Fibroblast of upper back skin (primary cell): Measurements from ENCODE around the gene TANGO2.

Experiments used
- DNase-seq: peaks from one replicate; pipeline ENCODE4 v3.0.0-alpha.2; 2013

Gene TANGO2

DNA sequence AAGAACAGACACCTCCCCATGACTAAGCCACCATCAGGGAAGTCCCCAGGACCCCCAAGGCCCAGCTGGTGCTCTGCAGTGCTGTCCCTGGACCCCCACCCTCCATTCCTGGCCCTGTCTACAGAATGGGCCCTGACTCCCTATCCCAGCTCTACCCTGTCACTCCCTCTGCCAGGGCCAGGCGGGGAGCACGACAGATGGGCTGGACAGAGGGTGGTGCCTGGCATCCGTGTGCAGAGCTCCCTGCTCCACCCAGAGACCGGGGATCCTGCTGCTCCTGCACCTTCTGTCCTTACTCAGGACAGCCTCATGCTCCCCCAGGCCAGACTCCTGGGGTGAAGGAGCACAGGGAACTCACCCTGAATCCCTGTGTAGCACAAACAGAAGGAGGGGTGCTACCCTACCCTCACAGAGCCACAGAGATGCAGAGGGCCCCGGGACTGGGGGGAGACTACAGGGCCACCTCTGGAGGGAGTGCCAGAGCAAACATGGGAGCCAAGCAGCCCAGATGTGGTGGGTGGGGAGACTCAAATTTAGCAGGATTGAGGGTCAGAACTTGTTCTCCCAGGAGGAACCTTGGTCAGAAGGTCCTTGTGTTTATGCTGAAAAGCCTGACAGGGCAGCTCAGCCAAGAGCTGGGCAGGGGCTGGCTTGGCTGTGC is 6.3 kb upstream of the TANGO2 start:
- no peak for DNase-seq

DNA sequence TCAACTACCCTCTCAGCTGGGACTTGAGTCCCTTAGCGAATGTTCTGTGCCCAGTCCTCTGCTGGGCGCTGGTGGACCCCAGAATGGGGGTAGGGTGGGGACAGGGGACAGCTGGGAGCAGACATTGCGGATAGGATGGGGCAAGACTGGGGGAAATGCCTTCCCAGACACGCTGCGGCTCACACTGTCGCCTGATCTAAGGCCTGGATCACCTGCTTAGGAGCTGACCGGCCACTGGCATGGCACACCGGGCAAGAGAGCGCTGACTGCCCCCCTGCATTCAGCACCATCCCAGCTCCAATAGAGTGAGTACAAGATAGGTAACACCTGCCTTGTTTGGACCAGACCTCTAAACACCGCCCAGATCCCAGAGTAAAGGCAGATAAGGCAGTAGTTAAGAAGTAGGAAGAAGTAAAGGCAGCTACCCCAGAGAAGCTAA is 5.7 kb upstream of the TANGO2 start:
- DNase-seq, result no peak

DNA sequence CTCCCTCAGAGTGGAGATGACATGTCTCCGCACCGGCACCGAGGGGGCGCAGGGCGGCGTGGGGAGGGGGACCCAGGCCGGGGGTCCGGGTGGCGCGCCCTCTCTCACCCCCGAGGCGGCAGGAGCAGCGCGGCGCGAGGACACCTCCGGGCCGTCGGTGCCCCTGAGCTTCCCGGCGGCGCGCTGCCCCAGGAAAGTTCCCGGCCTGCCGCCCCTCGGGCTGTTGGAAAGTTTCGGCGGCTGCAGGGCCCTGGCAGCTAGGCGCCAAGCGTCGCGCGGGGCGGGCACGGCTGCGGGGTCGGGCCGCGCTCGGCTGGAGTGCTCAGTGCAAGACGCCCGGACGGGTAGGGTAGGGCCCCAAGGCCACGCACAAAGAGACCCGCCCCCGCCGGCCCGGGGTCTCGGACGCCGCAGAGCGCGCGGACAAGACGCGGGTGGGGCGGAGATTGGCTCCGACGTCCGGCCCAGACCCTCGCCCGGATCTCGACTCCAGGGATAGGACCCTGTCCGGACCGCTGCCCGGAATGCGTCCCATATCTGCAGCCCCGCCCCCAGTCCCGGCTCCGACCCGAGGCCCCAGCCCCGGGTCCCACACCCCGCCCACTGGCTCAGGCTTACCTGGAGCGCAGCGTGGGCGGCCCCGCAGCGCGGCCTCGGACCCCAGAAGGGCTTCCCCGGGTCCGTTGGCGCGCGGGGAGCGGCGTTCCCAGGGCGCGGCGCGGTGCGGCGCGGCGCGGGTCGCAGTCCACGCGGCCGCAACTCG is 4.8 kb upstream of the TANGO2 start:
- DNase-seq, result no peak

DNA sequence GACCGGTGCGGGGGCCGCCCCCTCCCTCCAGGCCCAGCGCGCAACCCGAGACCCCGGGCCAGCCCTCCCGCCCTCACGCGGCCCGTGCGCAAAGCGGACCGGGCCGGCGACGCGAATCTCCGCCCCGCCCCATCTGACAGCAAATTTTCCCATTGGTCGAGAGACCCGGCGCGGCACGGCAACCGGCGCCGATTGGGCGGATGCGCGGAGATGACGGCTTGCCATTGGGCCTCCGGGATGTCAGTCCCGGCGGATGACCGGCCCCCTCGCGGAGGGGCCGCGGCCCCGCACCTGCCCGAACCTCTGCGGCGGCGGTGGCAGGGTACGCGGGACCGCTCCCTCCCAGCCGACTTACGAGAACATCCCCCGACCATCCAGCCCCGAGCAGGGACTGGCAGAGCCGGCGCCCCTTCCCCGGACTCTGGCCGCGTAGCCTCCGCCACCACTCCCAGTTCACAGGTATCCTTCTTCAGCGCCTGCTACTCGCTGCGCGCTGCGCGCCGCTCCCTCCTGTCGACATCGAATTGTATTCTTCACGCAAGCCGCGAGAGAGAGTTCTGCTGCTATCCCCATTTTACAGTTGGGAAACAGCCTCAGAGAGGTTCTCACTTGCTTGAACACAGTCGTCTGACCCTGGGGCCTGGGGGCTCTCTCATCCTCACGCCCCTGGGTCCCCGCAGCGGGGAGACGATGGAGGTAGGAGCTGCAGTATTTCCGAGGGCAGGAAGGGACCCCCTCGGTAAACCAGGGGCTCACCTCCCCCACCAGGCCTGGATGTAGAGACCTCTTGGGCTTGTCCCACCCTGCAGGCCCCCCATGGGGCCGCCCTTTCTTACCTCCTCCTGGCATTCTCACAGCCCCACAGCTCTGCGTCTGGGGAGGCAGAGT is 3.9 kb upstream of the TANGO2 start, which contains the start of gene ARVCF:
Gene ARVCF (minus strand): TSS at position 90 of the 888 bp plus-strand sequence. CDS start 26,029 bp downstream, outside the sequence.
- DNase-seq, result peak; percentile 80

DNA sequence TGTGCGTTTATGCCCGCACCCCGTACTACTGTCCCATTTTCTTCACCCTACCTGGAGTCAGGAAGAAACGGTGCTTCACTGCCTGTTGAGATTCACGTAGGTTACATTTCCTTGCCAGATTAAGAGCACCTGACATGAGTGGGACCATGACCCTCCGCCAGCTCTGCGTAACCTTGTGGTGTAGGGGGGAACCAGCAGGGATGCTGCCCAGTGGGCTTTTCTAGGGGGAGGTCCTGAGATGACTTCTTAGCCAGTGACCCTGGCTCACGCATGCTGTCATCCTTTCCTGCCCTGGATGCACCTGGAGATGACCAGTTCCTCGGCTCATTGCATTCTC is 3.3 kb upstream of the TANGO2 start:
- DNase-seq, result no peak

DNA sequence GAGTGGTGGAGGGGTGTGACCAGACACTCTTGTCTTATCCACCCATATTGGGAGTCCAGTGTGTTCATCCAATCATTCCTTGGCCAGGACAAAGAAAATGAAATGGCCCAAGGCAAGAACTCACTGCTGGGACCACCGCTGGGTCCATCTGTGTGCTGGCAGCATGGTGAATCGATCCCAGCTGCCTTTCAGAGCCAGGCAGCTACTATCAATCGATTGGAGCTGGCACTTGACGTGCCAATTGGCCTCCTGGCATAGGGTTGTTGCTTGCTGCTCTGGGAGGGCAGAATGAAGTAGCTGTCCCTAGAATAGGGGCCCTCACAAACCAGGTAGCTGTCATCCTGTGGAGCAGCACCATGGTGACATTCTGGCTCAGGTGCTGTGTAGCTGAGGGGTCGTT is 2.9 kb upstream of the TANGO2 start:
- DNase-seq, result no peak

DNA sequence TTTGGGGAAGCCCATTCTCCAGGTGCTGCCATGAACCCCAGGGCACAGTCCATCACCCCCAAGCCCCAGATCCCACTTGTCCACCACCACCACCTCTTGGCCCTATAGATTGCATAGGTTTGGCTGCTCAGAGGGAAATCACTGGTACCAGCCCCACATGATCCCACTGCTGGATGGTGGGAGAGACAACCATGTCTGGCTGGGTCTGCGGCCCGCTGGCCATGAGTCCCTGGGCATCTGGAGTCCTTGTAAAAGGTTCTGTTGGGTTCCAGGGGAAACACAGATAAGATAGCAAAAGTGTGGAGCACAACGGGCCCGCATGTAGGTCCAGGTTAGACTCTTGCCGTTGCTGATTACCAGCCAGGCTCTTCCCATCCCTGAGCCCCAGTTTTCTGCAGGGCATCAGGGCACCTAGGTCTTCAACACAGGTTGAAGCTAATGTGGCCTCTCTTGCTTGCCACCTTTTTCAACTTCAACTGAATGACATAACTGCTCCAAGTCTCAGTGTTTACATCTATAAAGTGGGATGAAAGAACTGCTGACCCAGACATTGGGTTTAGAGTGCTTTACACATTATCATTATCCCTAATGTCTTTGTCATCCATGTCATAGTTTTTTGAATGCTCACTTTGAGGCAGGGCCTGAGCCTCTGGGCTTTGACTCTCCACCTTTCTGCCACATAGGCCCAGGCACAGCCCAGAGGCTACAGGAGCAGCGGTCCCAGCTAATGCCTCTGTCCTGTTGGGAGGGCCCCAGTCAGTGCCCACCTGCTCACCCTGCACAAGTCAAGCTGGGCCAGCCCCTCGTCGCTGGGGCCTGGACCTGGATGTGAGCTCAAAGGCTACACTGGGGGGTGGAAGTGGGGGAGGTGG is 1.0 kb upstream of the TANGO2 start:
- no peak for DNase-seq

DNA sequence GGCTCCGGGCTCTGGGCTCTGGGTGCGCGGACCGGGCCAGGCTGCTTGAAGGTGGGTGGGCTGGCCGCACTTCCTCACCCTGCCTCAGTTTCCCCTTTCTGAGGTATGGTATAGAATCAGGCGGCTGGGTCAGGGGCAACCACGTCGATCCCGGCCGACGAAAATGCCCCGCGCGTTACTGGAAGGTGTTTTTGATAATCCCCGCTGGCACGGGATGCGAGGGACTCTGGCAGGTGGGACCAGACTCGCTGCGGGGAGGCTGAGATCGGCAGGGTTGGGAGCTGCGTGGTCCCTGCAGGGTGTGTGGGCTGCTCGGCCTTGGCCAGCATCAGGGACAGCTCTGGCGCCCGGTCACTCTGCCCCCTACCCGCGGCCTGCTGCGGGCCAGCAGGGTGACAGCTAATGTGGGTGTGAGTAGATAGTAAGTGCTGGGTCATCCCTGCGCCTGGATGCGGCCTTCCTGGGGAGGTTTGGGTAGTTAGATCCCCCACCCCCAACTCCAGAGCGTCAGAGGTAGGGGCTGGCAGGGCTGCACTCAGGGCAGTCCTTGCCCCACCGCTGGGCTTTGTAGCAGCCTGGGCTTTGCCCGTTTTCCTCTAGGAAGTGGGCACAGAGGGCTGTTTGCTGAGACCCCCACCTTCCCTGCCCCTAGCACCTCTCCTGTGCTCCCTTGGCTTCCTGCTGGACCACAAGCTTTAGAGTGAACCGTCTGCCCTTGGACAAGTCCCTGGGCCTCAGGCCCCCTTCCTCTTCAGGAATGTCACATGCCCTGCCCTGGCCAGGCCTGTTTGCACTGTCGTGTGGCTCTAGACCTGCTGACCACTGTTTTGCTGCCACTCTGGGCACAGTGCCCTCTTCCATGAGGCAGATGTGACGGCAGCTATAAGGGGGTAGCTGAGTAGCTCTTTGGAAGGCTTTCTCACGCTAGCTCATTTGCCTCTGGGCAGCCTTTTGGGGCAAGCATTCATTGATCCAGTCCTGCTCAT is 579 bp downstream of the TANGO2 start:
- peak; percentile 3 for DNase-seq

DNA sequence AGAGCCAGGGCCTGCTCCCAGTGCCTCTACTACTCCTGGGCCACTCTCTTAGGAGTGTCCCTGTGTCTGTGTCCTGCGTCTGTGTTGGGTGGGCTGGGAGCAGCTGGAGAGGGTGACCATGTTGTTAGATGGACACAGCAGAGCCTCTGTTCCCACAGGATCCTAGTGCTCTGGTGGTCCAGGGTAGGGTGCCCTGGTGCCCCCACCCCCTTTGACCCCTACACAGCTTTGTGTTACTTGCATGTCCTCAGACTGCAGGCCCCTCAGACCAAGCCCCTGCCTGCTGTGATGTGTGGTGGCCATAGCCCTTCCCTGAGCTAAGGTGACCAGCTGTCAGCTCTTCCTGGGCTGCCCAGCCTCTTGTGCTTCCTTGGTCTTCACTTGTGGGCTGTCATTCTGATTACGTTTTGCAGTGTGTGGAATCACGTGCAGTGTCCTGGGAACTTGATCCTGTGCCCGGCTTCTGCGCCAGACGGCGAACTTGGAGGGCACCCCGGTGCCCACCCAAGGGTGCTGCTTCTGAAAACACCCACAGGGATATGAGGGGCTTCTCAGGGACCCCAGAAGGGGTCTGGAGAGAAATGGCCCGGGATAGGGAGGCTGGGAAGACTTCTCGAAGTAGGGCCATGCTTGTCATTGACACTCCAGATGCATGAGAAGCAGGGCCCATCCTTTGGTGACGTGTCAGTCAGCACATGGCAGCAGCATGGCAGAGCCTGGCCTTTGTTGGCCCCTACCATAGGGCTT is 1.5 kb downstream of the TANGO2 start:
- no peak for DNase-seq

DNA sequence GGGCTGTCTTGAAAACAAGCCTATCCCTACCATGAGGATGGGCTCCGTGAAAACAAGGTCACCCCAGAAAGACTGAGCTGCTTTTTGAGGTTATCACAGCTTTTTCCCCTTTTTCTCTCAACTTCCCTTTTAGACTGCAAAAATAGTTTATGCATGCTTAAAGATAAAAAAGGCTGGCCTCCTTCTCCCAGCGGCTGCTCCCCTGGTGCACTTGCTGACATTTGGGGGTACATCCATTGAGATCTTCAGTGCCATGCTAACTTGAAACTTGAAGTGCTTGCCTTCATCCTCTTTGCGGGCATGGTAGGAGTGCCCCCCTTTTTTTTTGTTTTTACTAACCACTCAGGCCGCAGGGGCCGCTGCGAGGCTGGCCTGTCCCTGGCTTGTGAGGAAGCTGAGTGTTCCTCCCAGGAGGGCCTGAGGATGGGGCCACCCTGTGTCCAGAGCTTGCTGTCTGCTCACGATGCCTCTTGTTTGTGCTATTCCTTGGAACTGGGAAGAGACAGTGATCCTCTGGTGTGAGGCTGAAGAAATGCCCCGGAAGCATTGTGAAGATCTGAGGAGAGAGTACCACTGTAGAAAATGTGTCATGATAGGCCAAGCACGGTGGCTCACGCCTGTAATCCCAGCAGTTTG is 2.2 kb downstream of the TANGO2 start:
- DNase-seq, result no peak

DNA sequence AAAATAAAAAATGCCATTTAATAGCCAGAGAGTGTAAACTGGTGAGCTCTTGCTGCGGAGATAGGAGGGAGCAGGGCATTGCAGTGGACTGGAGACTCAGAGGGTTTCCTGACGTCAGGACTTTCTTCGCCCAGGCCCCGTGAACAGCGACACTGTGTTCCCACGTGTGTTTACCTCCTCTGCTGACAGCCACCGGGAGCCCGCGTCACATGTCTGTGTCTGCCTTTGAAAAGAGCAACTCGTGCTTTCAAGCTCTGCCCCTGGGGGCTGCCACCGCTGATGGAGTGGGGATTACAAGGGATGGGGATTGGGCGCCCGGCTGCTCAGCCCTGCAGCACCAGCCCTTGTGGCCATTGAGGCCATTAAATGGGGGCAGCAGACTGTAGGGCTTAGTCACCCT is 3.3 kb downstream of the TANGO2 start:
- no peak for DNase-seq

DNA sequence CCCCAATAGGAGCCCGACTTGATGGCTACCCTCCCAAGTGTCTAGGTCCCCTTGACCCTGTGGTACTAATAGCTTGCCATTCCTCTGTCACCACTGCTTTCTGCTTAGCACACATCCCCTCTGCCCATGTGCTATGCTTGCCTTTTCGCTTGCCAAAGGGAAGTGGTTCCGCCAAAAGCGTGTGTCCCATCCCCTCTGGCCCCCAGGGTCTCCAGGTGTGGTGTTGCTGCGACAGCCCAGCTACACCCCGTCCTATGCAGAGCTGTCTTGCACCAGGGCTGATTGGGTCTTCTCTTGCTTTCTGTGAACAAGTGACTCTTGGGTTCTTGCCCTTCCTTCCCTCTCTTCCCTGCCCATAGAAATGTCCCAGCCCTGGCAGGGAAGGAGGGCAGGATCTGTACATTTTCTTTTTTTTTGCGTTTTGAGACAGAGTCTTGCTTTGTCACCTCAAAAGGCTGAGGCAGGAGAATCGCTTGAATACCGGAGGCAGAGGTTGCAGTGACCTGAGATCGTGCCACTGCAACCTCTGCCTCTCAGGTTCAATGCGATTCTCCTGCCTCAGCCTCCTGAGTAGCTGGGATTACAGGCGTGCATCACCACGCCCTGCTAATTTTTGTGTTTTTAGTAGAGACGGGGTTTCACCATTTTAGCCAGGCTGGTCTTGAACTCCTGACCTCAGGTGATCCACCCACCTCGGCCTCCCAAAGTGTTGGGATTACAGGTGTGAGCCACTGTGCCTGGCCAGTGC is 3.9 kb downstream of the TANGO2 start:
- no peak for DNase-seq

DNA sequence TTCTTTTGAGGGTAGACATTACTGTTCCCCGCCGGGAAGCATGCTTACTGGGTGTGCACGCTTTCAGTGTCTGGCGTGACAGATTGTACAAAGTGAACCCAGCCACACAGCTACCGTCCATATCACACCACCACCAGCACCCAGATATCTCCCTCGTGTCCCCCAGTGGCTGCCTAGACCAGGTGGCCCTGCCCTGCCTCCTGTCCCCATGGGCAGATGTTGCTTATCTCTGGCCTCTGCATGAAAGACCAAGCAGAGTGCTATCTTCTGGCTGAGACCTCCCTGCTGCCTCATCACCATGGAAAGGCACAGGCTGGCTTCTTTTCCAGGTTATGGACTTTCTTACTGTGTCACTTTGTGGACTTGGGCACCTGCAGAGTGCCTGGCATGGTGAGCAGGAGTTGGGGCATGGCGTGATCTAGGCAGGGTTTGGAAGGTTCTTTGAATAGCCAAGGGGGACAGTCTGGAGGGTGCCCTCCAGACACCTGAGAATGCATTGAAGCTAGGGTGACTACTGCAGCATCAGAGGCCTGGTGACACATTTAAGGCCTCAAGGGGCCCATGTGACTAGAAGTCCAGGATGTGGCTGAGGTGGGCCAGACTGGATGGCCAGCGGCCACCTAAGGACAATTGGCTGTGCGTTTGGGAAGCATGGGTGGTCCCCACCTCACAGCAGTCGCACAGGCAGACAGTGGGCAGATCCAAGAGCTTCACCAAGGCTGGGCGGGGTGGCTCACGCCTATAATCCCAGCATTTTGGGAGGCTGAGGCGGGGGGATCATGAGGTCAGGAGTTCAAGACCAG is 4.7 kb downstream of the TANGO2 start:
- no peak for DNase-seq

DNA sequence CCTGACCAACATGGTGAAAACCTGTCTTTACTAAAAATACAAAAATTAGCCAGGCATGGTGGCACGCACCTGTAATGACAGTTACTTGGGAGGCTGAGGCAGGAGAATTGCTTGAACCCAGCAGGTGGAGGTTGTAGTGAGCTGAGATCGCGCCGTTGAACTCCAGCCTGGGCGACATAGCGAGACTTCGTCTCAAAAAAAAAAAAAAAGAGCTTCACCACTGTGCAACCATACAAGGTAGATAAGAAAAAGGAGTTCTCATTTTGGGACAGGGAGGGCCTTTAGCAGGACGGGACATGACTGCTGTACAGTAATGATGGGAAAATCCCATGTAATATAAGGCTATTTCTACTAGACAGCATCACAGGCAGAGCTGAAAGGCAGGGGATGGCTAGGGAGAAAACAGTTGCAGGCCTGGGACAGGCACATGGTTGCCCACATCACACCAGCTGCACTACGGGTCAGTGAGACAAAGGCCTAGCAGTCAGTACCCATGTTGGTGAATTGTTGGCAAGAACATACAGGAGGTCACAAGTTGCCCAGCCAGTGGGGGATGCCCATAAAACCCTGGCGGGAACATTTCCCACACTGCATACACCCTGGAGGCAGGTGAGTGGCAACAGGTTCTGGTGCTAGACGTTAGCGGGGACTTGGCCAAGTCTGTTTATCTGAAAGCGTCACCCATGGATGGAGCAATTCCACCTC is 5.4 kb downstream of the TANGO2 start:
- no peak for DNase-seq

DNA sequence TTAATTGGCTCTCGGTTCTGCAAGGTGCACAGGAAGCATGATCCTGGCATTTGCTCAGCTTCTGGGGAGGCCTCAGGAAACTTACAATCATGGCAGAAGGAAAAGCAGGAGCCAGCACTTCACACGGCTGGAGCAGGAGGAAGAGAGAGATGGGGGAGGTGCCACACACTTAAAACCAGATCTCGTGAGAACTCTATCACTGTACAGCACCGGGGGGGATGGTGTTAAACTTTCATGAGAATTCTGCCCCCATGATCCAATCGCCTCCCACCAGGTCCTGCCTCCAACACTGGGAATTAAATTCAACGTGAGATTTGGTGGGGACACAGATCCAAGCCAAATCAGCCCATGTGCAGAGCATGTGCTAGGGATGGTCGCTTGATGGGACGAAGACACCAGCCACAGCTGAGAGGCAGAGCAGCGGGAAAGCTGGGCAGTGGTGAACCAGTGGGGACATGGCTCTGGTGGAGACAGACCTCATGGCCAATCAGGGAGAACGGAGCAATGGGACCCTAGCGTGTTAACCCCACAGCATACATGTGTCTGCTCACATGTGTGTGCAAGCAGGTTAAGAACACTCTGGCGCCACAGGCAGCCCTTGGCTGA is 6.2 kb downstream of the TANGO2 start:
- no peak for DNase-seq

DNA sequence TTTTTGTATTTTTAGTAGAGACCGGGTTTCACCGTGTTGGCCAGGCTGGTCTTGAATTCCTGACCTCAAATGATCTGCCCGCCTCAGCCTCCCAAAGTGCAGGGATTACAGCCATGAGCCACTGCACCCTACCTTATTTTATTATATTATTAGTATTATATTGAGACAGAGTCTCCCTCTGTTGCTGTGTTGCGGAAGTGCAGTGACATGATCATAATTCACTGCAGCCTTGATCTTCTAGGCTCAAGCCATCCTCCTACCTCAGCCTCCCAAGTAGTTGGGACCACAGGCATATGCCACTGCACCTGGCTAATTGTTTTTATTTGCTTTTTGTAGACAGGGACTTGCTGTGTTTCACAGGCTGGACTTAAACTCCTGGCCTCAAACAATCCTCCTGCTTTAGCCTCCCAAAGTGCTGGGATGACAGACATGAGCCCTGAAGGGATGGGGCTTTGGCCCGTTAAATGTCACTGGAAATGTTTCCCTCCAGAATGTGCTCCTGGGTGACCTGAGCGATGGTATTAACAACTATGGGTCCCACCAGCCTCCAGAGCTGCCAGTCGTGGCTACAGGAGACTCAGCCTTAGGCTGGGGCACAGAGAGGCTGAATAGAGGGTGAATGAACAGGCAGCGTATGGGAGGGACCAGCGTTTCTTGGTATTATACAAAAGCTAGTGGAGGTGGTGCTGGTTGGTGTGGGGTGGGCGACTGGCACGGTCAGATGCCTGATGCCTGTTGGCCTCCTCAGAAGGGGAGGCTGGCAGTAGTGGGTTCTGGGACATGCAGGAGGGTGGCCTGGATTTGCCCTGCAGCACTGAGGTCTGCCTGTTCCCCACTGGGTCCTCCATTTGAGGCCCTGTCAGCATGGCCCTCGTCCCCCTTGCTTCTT is 7.3 kb downstream of the TANGO2 start:
- DNase-seq, result no peak
